Neural crest cell (in vitro differentiated cells): ENCODE results near the gene IGSF9B. TPM values are rescaled to one million over a fixed set of nuclear protein-coding genes. Genes with fewer than 3 reads are reported as not detected.

Experiments
- DNase-seq: peaks from one replicate; pipeline ENCODE4 v3.0.0; 2021; ENCODE audit warnings: low read depth, mixed read lengths, low spot score
- H3K27ac Mint-ChIP-seq: one replicate; pipeline ENCODE4 v1.8.0; 2021; ENCODE audit warnings: mild to moderate bottlenecking, mixed read lengths; ENCODE audit not compliant: unreplicated experiment
- H3K27me3 Mint-ChIP-seq: 2 replicates; pipeline ENCODE4 v1.8.0; 2021; ENCODE audit warnings: low read depth, mild to moderate bottlenecking, mixed read lengths
- H3K36me3 Mint-ChIP-seq: 2 replicates; pipeline ENCODE4 v1.8.0; 2021; ENCODE audit warnings: low read depth, mild to moderate bottlenecking, mixed read lengths
- H3K4me1 Mint-ChIP-seq: 2 replicates; pipeline ENCODE4 v1.8.0; 2021; ENCODE audit warnings: mixed read lengths
- H3K4me3 Mint-ChIP-seq: one replicate; pipeline ENCODE4 v1.8.0; 2021; ENCODE audit warnings: mild to moderate bottlenecking, mixed read lengths
- H3K9me3 Mint-ChIP-seq: 2 replicates; pipeline ENCODE4 v1.8.0; 2021; ENCODE audit warnings: mixed read lengths
- CTCF ChIP-seq: fragments of 200-600 bp; sonication (generic); conservative IDR thresholded peaks from 2 replicates; pipeline ENCODE4 v1.5.0; 2021; ENCODE audit warnings: antibody characterized with exemption, mild to moderate bottlenecking
- total RNA-seq: library from RNA; stranded (reverse); gene quantifications from 2 replicates; pipeline ENCODE4 v1.2.1, GENCODE V29; 2021

IGSF9B gene
- total RNA-seq, 1 donor from 2014 or later, result 12.9 TPM

DNA sequence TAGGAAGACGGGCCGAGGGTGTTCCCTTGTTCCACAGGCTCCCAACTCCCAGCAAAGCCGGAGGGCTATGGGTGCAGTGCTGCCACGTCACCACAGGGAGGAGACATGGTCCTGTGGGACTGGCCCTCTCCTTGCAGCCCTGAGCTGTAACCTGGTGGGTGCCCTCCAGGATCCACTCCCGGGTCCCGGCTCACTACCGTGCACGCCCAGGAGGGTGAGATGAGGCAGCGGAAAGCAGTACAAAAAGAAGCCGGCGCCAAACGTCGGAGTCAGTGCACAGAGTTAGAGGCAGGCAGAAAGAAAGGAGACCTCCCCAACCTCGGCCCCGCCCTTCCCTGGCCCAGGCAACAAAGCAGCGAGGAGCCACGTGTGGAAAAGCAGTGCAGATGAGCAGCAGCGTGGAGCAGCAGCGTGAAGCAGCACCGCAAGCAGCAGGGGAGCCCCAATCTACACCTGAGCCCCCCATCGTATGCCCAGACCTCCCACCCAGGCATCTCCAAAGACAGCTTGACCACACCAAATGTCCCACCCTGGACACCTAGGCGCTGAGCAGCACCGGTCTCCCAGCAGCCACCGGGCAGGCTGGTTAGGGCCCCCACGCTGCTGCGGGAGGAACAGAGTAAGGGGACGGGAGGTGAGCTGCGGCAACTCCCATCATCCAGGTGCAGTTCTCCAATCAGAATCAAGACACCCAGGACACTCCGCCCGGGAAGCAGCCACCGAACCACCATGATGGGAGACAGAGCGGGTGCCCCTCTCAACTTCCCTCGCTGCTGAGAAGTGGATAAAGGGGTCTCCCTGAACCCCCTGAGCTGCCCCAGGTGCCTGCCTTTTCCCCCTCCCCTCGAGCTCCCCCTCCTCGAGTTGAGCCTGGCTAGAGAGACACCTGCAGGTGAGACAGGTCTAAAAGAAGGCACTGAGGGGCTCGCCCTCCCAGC is 28.8 kb downstream of the IGSF9B start:
- peaks cover 7% of the 10 kb centered on the region for H3K4me1 Mint-ChIP-seq
- H3K36me3 Mint-ChIP-seq, result no peaks in the 10 kb centered on the region
- H3K9me3 Mint-ChIP-seq, result no peaks in the 10 kb centered on the region
- H3K27me3 Mint-ChIP-seq, result no peaks in the 10 kb centered on the region
- TF ChIP-seq CTCF, result peak; percentile 87
- peak overlapping the region; percentile 86 for H3K27ac Mint-ChIP-seq
- H3K4me3 Mint-ChIP-seq, result no peak overlapping the region
- peak; percentile 77 for DNase-seq

DNA sequence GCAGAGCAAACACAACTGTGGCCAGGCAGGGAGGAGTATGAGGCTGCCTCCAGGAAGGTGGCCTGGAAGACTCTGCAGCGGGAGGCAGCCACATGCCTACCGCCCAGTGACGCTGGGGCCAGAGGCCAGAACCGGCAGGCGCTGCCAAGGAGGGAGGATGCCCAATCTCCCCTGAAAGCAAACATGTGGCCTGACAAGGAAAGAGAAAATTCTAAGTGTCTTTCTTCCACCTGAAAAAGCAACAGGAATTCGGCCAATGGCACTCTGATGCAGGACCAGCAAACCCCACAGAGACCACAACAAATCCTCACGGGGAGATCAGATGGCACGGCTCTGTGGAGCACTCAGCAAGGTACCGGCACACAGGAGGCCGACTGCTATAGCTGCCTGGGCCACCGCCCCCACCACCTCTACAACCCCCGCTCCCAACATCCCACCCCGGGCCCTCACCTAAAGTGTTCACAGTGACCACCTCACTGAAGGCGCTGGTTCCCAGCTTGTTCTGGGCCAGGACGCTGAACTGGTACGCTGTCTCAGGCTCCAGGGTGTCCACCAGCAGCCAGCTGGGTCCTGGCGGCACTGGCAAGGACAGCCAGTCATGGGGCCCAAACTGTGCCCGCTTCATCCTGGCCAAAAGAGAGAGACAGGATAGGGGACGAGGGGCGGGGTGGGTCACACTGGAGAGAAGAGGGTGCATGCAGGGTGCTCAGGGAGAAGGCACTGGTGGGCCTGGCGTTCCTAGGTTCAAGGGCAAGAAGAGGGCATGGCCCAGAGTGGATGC is 30.1 kb downstream of the IGSF9B start:
- H3K9me3 Mint-ChIP-seq, result no peaks in the 10 kb centered on the region
- no peaks in the 10 kb centered on the region for H3K36me3 Mint-ChIP-seq

DNA sequence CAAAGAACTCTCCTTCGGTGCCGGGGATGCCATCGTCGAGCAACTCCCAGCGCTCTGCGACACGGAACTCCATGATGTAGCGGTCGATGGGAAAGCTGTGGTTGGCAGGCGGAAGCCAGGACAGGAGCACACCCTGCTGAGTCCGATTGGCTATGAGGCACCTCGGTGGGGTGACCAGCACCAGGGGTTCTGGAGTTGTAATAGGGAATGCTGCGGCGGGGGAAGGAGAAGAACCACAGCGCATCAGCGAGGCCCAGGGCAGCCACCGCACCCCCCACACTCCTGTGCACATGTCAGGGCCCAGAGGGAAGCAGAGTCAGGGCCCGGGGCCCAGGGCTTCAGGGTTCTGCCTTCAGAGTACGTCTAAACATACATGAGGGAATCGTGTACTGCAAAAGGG is 31.0 kb downstream of the IGSF9B start:
- Mint-ChIP-seq H3K27ac (no peak overlapping the region), H3K9me3 (no peaks in the 10 kb centered on the region)

More for the DNA sequence above, 30.1 kb downstream of the IGSF9B start:
- no peak for DNase-seq
- Mint-ChIP-seq H3K4me3 (no peak overlapping the region), H3K27me3 (no peaks in the 10 kb centered on the region), H3K27ac (no peak overlapping the region), H3K4me1 (peaks cover 6% of the 10 kb centered on the region)
- no peak for TF ChIP-seq CTCF

DNA sequence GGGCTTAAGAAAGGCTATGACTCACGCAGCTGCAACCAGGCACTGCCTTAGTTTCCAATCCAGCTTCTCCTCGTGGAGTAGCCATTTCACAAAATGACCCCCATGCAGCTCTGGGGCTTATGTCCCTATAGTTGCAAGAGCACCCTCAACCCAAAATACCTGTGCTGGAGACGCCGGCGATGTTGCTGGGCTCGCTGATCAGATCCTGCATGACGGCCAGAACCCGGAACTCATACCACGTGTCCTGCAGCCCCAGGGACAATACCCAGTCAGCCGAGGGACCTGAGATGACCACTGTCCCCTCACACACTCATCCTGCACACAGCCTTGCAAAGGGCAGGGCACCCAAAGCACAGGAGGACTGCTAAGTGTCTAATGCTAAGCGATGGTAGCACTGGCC is 32.1 kb downstream of the IGSF9B start:
- no peak for TF ChIP-seq CTCF
- Mint-ChIP-seq H3K27ac (no peak overlapping the region), H3K27me3 (no peaks in the 10 kb centered on the region), H3K36me3 (no peaks in the 10 kb centered on the region), H3K4me3 (no peak overlapping the region), H3K4me1 (peaks cover 6% of the 10 kb centered on the region), H3K9me3 (no peaks in the 10 kb centered on the region)
- DNase-seq, result no peak

More for the DNA sequence above, 31.0 kb downstream of the IGSF9B start:
- Mint-ChIP-seq H3K4me1 (peaks cover 6% of the 10 kb centered on the region), H3K4me3 (no peak overlapping the region), H3K27me3 (no peaks in the 10 kb centered on the region), H3K36me3 (no peaks in the 10 kb centered on the region)
- TF ChIP-seq CTCF, result no peak
- DNase-seq, result no peak

- no peak for TF ChIP-seq CTCF
- Mint-ChIP-seq H3K27ac (no peak overlapping the region), H3K9me3 (no peaks in the 10 kb centered on the region), H3K27me3 (no peaks in the 10 kb centered on the region), H3K4me3 (no peak overlapping the region), H3K36me3 (no peaks in the 10 kb centered on the region), H3K4me1 (peaks cover 3% of the 10 kb centered on the region)
- no peak for DNase-seq
Measured at GRCh38 chr11:133922078-133922870, 34.5 kb downstream of the IGSF9B start.
